Melanocyte of skin (primary cell): ENCODE data around the gene CD28. TPM values are rescaled to one million over a fixed set of nuclear protein-coding genes. Genes with fewer than 3 reads are reported as not detected.

ENCODE experiments used
- small RNA-seq, 2 donors: library from RNA; depleted of rRNA; stranded (forward); fragments of <200 nt; gene quantifications; one replicate each; pipeline ENCODE3, GENCODE V24; 2012
- total RNA-seq, 2 donors: library from RNA; depleted of rRNA; stranded (reverse); fragments of >200 nt; gene quantifications; 2 replicates each; pipeline ENCODE4 v1.2.3, GENCODE V29; 2012

The CD28 gene
- total RNA-seq: not detected

DNA sequence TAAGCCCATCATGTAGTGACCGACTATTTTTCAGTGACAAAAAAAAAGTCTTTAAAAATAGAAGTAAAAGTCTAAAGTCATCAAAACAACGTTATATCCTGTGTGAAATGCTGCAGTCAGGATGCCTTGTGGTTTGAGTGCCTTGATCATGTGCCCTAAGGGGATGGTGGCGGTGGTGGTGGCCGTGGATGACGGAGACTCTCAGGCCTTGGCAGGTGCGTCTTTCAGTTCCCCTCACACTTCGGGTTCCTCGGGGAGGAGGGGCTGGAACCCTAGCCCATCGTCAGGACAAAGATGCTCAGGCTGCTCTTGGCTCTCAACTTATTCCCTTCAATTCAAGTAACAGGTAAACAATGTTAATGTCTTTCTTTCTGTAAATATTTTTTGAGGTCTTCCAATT, at the start of gene CD28:
Gene CD28 (plus strand): TSS at position 237 of the 400 bp plus-strand sequence. CDS start 58 bp downstream, at position 295.

Small RNA genes lying within 50 kb of the gene (small RNA-seq; reads per million reads assigned to genes)
- gene AC125238.1: 0 reads per million in 2 donors
- 0 to 0.60 reads per million in 2 donors for gene RNU6-474P

Other genes with a start within 250 kb of the CD28 start
- gene RAPH1, start 171.3 kb upstream of the CD28 start, total RNA-seq: 10 to 100 TPM; 12.0 to 13.0 TPM
- 10 to 100 TPM in 1 of 2 donors, 1 to 10 TPM in 1; 6.2 to 11.0 TPM for gene CTLA4, start 161.1 kb downstream of the CD28 start, total RNA-seq
- gene ICOS, start 230.1 kb downstream of the CD28 start, total RNA-seq: 1 to 10 TPM in 1 of 2 donors, under 1 TPM in 1; 0.34 to 2.3 TPM